DMS53 (cell line): Measurements from ENCODE around the gene SPDYE5.
A peak's percentile ranks its signal among the peaks of the same experiment; 100 is the strongest.
"Not testable (repeated sequence)": the region's sequence is repeated elsewhere in the genome, so short reads cannot be mapped to it uniquely, and the experiment has no call there.

ENCODE experiments used
- DNase-seq: peaks from one replicate; lab custom pipeline; 2025; lab: John Stamatoyannopoulos, UW

SPDYE5 gene, protein sequence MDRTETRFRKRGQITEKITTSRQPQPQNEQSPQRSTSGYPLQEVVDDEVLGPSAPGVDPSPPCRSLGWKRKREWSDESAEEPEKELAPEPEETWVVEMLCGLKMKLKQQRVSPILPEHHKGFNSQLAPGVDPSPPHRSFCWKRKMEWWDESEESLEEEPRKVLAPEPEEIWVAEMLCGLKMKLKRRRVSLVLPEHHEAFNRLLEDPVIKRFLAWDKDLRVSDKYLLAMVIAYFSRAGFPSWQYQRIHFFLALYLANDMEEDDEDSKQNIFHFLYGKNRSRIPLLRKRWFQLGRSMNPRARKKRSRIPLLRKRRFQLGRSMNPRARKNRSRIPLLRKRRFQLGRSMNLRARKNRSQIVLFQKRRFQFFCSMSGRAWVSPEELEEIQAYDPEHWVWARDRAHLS

GRCh38 chr7:75492020-75492419 lies at the start of gene SPDYE5:
Gene SPDYE5, plus strand, starts transcription at chr7:75492320. Its CDS starts 1,728 bp downstream, at chr7:75494048.
- not testable (repeated sequence) for DNase-seq

- DNase-seq, result peak; percentile 53
Measured at GRCh38 chr7:75442465-75443111, 49.5 kb upstream of the SPDYE5 start.

- not testable (repeated sequence) for DNase-seq
Measured at GRCh38 chr7:75449946-75450345, 42.2 kb upstream of the SPDYE5 start.

- DNase-seq, result not testable (repeated sequence)
Measured at GRCh38 chr7:75452494-75452955, 39.6 kb upstream of the SPDYE5 start.

DNA sequence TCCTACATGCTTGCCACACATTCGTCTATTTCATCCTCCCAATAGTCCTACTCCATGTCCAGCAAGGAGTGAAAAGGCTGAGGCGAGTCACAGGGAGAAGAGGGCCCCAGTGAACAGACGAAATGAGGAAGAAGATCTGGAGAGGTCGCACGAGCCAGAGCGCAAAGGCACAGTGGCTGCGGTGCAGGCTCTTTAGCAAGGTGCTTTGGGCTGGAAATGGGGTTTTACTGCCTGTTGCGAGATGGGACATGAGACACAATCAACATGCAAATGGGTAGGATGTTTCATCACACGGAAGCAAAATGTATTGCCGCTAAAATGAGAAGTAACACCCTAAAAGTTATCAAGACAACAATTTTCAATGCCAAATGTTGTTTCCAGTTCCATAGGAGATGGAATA lies 35.7 kb upstream of the SPDYE5 start:
- DNase-seq, result not testable (repeated sequence)

DNA sequence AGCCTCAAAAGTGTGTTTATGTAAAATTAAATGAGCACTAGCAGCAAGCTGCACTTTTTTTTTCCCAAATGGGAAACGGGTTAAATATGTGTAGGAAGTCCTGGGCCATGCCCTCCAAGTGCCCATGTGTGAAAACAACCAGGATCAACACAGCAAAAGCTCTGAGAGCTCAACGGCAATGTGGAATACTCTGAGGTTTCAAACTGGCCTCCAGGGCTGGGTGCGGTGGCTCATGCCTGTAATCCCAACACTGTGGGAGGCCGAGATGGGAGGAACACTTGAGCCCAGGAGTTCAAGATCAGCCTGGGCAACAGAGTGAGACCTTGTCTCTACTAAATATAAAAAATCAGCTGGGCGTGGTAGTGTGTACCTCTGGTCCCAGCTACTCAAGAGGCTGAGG lies 34.1 kb upstream of the SPDYE5 start:
- not testable (repeated sequence) for DNase-seq

- not testable (repeated sequence) for DNase-seq
Measured at GRCh38 chr7:75460541-75460940, 31.6 kb upstream of the SPDYE5 start.

- not testable (repeated sequence) for DNase-seq
Measured at GRCh38 chr7:75470166-75470565, 22.0 kb upstream of the SPDYE5 start.

- DNase-seq, result not testable (repeated sequence)
Measured at GRCh38 chr7:75477457-75477856, 14.7 kb upstream of the SPDYE5 start.

- not testable (repeated sequence) for DNase-seq
Measured at GRCh38 chr7:75480313-75480712, 11.8 kb upstream of the SPDYE5 start.

DNA sequence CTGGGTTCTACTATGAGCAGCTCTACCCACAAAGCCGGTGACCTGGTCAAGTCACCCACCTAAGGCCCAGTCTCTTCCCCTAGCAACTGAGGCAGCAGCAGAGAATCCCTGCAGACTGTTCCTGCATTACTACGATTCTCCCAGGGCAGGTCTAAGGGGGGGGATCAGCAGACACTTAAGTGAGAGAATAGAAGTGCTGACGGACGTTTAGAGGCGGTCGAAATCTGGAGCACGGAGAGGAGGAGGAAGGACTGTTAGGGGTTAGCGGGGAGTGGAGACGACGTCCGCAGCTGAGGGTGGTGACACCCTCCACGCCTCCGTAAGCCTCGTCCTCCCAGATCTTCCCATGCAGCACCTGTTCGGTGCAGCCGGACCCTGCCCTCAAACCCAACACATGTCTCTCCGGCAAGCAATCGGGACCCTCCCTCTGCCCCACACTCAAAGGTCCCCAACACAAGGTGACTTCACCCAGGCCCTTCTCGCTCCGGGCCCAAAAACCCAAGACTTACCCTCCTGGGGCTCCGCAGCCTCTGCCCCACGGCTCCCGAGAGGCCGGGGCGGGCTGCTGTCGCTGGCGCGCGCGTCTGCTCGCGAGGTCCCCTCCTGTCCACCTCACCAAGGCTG lies 6.7 kb upstream of the SPDYE5 start:
- peak; percentile 32 for DNase-seq

DNA sequence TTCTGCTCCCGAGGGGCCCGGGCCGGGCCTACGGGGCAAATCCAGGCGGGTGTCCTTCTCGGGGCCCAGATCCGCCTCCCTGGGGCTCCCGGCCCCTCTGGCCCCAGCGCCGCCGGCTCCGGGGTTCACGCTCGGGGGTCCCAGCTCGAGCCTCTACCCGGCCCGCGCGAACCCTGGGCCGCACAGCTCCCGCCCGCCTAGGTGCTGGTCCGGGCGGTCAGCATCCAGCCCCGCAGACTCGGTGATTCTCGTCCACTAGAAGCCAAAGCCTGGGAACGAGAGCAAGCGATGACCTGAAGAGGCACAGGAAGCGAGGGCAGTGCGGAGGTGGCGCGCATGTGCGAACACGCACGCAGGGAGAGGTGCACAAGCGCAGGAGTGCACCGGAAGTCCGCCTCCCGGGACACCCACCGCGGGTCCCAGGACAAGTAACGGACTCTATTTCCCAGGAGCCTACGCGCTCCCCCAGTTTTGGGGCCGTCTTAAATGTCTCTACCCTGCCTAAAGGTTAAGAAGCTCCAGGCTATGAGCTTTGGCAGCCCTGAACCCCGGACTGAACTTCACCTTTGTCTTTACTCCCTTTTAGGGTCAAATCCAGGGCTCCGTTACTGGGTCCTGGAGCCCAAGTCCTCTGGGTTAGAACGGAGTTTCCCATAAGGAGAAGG lies 6.0 kb upstream of the SPDYE5 start, which contains the start of gene POM121C:
TSS of gene POM121C (minus strand) at position 321 of the 665 bp plus-strand sequence. CDS start 44,803 bp downstream, outside the sequence.
- DNase-seq, result peak; percentile 97

DNA sequence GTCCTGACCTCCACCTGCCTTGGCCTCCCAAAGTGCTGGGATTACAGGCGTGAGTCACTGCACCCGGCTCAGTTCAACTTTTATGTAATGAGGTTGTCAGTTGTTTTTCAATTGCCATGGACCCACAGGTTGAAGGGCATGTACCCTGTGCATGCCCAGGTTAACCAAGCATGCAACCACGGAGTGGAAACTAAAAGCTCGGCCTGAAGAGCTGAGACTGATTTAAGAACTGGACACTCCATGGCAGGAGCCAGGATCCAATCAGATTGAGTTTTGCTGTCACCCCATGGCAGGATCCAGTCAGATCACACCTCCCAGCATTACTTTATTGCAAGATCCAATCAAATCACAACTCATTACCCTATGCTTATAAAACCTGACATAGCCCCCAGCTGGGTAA lies 16.9 kb downstream of the SPDYE5 start:
- not testable (repeated sequence) for DNase-seq

GRCh38 chr7:75518842-75519241 lies 26.7 kb downstream of the SPDYE5 start:
- not testable (repeated sequence) for DNase-seq

GRCh38 chr7:75521727-75522126 lies 29.6 kb downstream of the SPDYE5 start:
- not testable (repeated sequence) for DNase-seq

GRCh38 chr7:75527224-75527722 lies 35.2 kb downstream of the SPDYE5 start:
- DNase-seq, result peak; percentile 45

GRCh38 chr7:75531359-75531821 lies 39.3 kb downstream of the SPDYE5 start:
- peak; percentile 77 for DNase-seq

GRCh38 chr7:75532639-75533038 lies 40.5 kb downstream of the SPDYE5 start:
- no peak for DNase-seq

DNA sequence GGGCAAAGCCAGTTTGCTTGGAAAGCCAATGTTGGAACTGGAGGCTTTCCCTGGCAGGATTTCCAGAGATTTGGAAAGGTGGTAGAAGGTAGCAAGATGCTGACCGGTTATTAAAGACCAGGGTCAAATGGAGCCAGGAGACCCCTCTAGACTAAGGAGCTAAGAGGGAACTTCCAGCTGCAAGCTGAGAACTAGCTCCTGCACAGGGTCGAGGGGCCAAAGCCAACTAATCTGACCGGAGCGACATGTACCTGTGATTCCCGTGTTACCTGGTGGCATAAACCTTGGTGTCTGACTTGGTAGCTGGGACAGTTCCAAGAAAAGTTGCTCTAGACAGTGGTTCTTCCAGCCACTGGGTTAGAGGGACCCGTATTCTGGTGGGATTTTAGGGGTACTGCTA lies 41.8 kb downstream of the SPDYE5 start:
- no peak for DNase-seq

DNA sequence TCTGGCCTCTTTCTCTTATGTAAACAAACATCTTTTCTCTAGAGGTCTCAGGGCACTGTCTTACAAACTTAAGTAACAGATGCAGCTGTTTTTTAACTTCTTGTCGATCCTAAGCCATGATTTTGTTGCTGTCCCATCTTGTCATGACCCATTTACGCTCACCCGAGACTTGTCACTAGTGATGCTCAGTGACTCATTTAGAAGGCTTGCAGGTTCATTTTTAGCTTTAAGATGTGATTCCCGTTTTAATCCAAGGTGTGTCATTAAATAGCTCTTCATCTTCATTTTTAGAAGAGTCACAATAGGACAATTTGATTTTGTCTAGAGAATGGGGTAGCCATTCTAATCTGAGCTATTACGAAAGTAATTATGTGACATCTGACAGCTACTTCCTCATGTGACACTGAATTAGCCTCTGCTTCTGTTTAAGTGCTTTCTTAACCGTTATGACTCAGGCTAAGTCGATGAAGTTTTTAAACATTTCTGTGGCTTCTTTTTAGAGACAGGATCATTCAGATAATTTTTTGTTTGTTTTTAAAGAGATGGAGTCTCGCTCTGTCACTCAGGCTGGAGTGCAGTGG lies 42.7 kb downstream of the SPDYE5 start:
- DNase-seq, result no peak

DNA sequence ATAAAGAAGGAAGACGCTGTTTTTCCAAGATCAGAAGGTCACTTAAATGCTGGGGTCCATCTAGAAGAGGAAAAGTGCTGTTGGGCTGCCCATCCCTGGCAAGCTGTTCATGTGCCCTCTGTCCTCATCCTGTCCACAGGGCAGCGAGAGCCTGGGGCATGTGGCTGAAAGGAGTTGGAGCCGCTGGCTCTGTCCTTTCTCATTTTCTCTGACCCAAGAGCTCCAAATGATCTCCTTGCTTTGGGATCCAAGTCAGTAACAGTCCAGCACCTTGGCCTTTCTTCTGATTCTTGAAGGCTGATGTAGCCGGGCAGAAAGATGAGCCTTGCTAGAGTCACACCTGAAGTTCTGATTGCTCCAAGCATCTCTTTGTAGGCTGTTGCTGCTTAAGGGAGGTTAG lies 44.4 kb downstream of the SPDYE5 start:
- DNase-seq, result no peak
